Measurements from ENCODE around the gene C10orf53. TPM values are rescaled to one million over a fixed set of nuclear protein-coding genes. Genes with fewer than 3 reads are reported as not detected.

The C10orf53 gene
- total and polyA plus RNA-seq, 2 of the 8 experiments (the other 6 are each of a cell fraction or from before 2014, with no cell fraction given), result not detected

GRCh38 chr10:49709934-49710333 is 30.5 kb downstream of the C10orf53 start:
- Histone ChIP-seq H3K4ac (replicated peaks; ENCODE audit: insufficient read length, low read depth, low read length) (no peak overlapping the region), H2BK15ac (ENCODE audit: low read length) (no peak overlapping the region), H3K9ac (replicated peaks in 1 of 4; ENCODE audit: extremely low read depth in 1 of 4, low read depth in 3 of 4, low read length in 3 of 4) (no peak overlapping the region), H3K79me1 (ENCODE audit: low read depth, low read length) (no peaks in the 10 kb centered on the region), H3K18ac (ENCODE audit: extremely low read depth, low read length) (no peak overlapping the region), H4K91ac (replicated peaks; ENCODE audit: insufficient read length, low read length) (no peak overlapping the region), H3K4me3 (ENCODE audit: extremely low read depth in 1 of 4, insufficient read depth in 2 of 4, low read depth in 3 of 4, low read length in 4 of 4) (no peak overlapping the region), H2BK5ac (ENCODE audit: low read depth, low read length) (no peak overlapping the region), H2AFZ (ENCODE audit: low read length) (no peak overlapping the region), H3K27ac (ENCODE audit: low read depth, low read length) (no peak overlapping the region), H3K23me2 (ENCODE audit: low read depth, low read length) (no peaks in the 10 kb centered on the region), H3K36me3 (ENCODE audit: control insufficient read depth in 2 of 4, insufficient read depth in 4 of 4, low read length in 3 of 4) (no peaks in the 10 kb centered on the region), H2BK120ac (replicated peaks; ENCODE audit: low read depth, low read length) (no peak overlapping the region), H3K4me2 (ENCODE audit: insufficient read depth in 1 of 2, low read depth in 2 of 2, low read length in 2 of 2) (no peak overlapping the region), H3K14ac (ENCODE audit: insufficient read length) (no peak overlapping the region), H3K56ac (replicated peaks; ENCODE audit: insufficient read length, low read depth, low read length) (no peak overlapping the region), H4K5ac (ENCODE audit: insufficient read length, low read depth, low read length) (no peak overlapping the region), H3K9me3 (ENCODE audit: insufficient read depth in 2 of 2, low read depth in 1 of 2, low read length in 1 of 2) (peaks cover 4 to 5% of the 10 kb centered on the region in 2 experiments; a peak in 2 of 4 replicates), H3K79me2 (ENCODE audit: control insufficient read depth in 1 of 2, insufficient read depth in 2 of 2, low read length in 2 of 2) (no peaks in the 10 kb centered on the region), H3K23ac (ENCODE audit: insufficient read length) (no peak overlapping the region), H2AK5ac (ENCODE audit: low read depth, low read length) (no peak overlapping the region), H2BK20ac (ENCODE audit: low read length) (no peak overlapping the region), H3K4me1 (replicated peaks in 1 of 4; ENCODE audit: control insufficient read depth in 3 of 4, insufficient read depth in 4 of 4, low read length in 3 of 4) (no peaks in the 10 kb centered on the region), H2BK12ac (ENCODE audit: low read depth, low read length) (no peak overlapping the region), H4K20me1 (replicated peaks in 1 of 2; ENCODE audit: control insufficient read depth in 1 of 2, insufficient read depth in 2 of 2, low read length in 2 of 2) (no peaks in the 10 kb centered on the region), H4K8ac (ENCODE audit: extremely low read depth, insufficient read depth, low read length) (no peak overlapping the region), H3K27me3 (replicated peaks in 1 of 4; ENCODE audit: control insufficient read depth in 3 of 4, extremely low read depth in 1 of 4, insufficient read depth in 3 of 4, low read length in 3 of 4) (no peaks in the 10 kb centered on the region; a peak in 1 of 7 replicates)
- ChIA-PET CTCF (ENCODE audit: partially characterized antibody) (interaction anchor here (1.6 to 2.2 kb wide), 2 partner anchors 9 to 114 kb away, joined by 4 to 11 read pairs; no protein-coding TSS in a partner anchor), POLR2A (ENCODE audit: partially characterized antibody) (interaction anchor here (0.6 kb wide), 1 partner anchor 33 kb away, joined by 3 read pairs; no protein-coding TSS in a partner anchor)
- 84% methylated on average over 5 of the region's 5 CpGs; no CpG with 5 or more reads in 1 of the 2 experiments for whole genome bisulfite sequencing, 2 experiments (ENCODE audit: extremely low coverage in 1 of 2, insufficient coverage in 1 of 2, insufficient read length in 1 of 2, insufficient replicate concordance in 2 of 2, low coverage in 1 of 2, low lambda C conversion rate in 2 of 2, missing lambda C conversion rate in 1 of 2)
- DNase-seq (ENCODE audit: low read depth in 1 of 2, low spot score in 2 of 2), result no peak
- FAIRE-seq, result no peak
- TF ChIP-seq E2F6 (IDR thresholded peaks at IDR 0.05) (no peak), TAF1 (IDR thresholded peaks at IDR 0.05; ENCODE audit: low read depth, low read length) (no peak), USF2 (IDR thresholded peaks at IDR 0.05; ENCODE audit: low read length) (no peak), RBBP5 (IDR thresholded peaks at IDR 0.05; ENCODE audit: borderline replicate concordance, low read depth, low read length) (no peak), ASH2L (IDR thresholded peaks at IDR 0.05; ENCODE audit: low read length) (no peak), NRF1 (IDR thresholded peaks at IDR 0.05; ENCODE audit: low read depth, low read length) (no peak), CTCF (IDR thresholded peaks at IDR 0.05; ENCODE audit: control extremely low read depth in 1 of 3, insufficient read depth in 1 of 3, low read depth in 1 of 3, low read length in 3 of 3) (no peak), CHD2 (IDR thresholded peaks at IDR 0.05; ENCODE audit: low read length) (no peak), SIN3A (conservative IDR thresholded peaks at IDR 0.05 in 1 of 2, IDR thresholded peaks at IDR 0.05 in 1 of 2; ENCODE audit: low read depth in 1 of 2, low read length in 2 of 2) (no peak)
